Epithelial cell of esophagus (primary cell): ENCODE measurements around the gene TUBGCP5.

ENCODE experiments used
- DNase-seq: peaks from one replicate; pipeline ENCODE4 v3.0.0; 2010; ENCODE audit warnings: low read depth
- H3K4me3 ChIP-seq: 2 replicates; pipeline ENCODE4 v1.5.1; 2011; ENCODE audit warnings: mild to moderate bottlenecking, low read length, control low read depth
- CTCF ChIP-seq: IDR thresholded peaks from 2 replicates; pipeline ENCODE4 v1.5.1; 2011; ENCODE audit warnings: low read depth, mild to moderate bottlenecking, low read length, control low read depth, inconsistent platforms; ENCODE audit not compliant: insufficient read depth; ENCODE audit errors: missing control alignments

The TUBGCP5 gene

GRCh38 chr15:22981051-22981840 lies 58.1 kb downstream of the TUBGCP5 start:
- DNase-seq, result no peak
- H3K4me3 ChIP-seq, result peak overlapping the region; percentile 95
- TF ChIP-seq CTCF, result no peak

GRCh38 chr15:22980189-22981050 lies 58.9 kb downstream of the TUBGCP5 start, which contains the start of gene CYFIP1:
Gene CYFIP1 (minus strand): TSS chr15:22980368. CDS start chr15:22947285, 33,083 bp downstream.
- DNase-seq, result peak; percentile 93
- peak within 1 kb of the TSS; percentile 95 for H3K4me3 ChIP-seq
- TF ChIP-seq CTCF, result no peak

- peak; percentile 73 for DNase-seq
- H3K4me3 ChIP-seq, result peak overlapping the region; percentile 95
- no peak for TF ChIP-seq CTCF
Observed at GRCh38 chr15:22979238-22980188, 59.9 kb downstream of the TUBGCP5 start.

GRCh38 chr15:22978691-22979237 lies 60.6 kb downstream of the TUBGCP5 start:
- H3K4me3 ChIP-seq, result peak overlapping the region; percentile 95
- no peak for TF ChIP-seq CTCF
- DNase-seq, result no peak

GRCh38 chr15:22974745-22975144 lies 64.6 kb downstream of the TUBGCP5 start:
- DNase-seq, result no peak
- TF ChIP-seq CTCF, result no peak
- H3K4me3 ChIP-seq, result no peak overlapping the region

GRCh38 chr15:22973987-22974386 lies 65.4 kb downstream of the TUBGCP5 start:
- no peak overlapping the region for H3K4me3 ChIP-seq
- DNase-seq, result no peak
- no peak for TF ChIP-seq CTCF
